Measurements from ENCODE around the gene DAP3.

Gene DAP3

DNA sequence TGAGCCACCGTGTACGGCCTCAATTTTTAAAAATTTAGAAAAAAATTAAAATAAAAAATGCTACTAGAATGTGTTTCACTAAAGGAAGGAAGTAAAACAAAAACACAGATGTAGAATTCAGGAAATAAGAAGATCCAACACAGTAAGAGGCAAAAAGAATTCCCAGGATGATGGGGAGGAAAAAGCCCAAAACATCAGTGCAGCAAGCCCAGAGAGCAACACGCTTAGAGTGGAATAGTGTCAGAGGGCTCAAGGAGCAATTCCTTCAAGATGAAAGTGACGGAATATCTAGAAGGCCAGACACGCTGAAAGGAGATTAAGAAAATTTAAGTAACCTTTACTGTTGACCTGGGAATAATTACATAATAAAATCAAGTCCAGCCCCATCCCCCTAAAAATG lies 80.4 kb downstream of the DAP3 start:
- no peaks in the 10 kb centered on the region for H3K27me3 ChIP-seq (ENCODE audit: control insufficient read depth, insufficient read depth, low read length)
- no peaks in the 10 kb centered on the region for H3K36me3 ChIP-seq (ENCODE audit: control insufficient read depth, insufficient read depth, low read length)
- no peaks in the 10 kb centered on the region for H3K79me2 ChIP-seq
- H3K4me1 ChIP-seq: no peaks in the 10 kb centered on the region
- no peak overlapping the region for H3K9ac ChIP-seq
- no peaks in the 10 kb centered on the region for H3K9me3 ChIP-seq (ENCODE audit: control insufficient read depth, low read length)
- H2AFZ ChIP-seq: no peak overlapping the region
- H3K4me2 ChIP-seq (ENCODE audit: low read length): no peak overlapping the region
- no peak for TF ChIP-seq CTCF (IDR thresholded peaks at IDR 0.05)
- no peak overlapping the region for H3K27ac ChIP-seq
- H3K4me3 ChIP-seq (ENCODE audit: low read depth, low read length): no peak overlapping the region

- Histone ChIP-seq H3K36me3 (ENCODE audit: control insufficient read depth, insufficient read depth, low read length) (no peaks in the 10 kb centered on the region), H3K9me3 (ENCODE audit: control insufficient read depth, low read length) (no peaks in the 10 kb centered on the region), H3K9ac (no peak overlapping the region), H3K27ac (no peak overlapping the region), H3K4me2 (ENCODE audit: low read length) (no peak overlapping the region), H3K27me3 (ENCODE audit: control insufficient read depth, insufficient read depth, low read length) (no peaks in the 10 kb centered on the region), H3K4me3 (ENCODE audit: low read depth, low read length) (no peak overlapping the region), H3K4me1 (no peaks in the 10 kb centered on the region), H2AFZ (no peak overlapping the region), H3K79me2 (no peaks in the 10 kb centered on the region)
- no peak for TF ChIP-seq CTCF (IDR thresholded peaks at IDR 0.05)
These were observed 84.3 kb downstream of the DAP3 start for GRCh38 chr1:155773221-155773620.

DNA sequence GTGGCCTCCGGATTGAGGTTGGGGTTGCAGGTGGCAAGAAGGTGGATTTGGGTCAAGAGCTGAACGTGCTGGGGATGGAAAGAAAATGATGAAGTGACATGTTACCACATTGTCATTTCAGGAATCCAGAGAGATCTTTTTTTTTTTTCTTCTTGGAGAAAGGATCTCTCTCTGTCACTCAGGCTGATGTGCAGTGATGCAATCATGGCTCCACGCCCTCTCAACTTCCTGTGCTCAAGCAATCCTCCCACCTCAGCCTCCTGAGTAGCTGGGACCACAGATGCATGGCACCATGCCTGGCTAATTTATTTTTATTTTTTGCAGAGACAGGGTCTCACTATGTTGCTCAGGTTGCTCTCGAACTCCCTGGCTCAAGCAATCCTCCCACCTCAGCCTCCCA lies 87.5 kb downstream of the DAP3 start:
- H3K9ac ChIP-seq: no peak overlapping the region
- no peaks in the 10 kb centered on the region for H3K79me2 ChIP-seq
- H3K27me3 ChIP-seq (ENCODE audit: control insufficient read depth, insufficient read depth, low read length): no peaks in the 10 kb centered on the region
- no peak overlapping the region for H3K4me2 ChIP-seq (ENCODE audit: low read length)
- no peaks in the 10 kb centered on the region for H3K36me3 ChIP-seq (ENCODE audit: control insufficient read depth, insufficient read depth, low read length)
- H3K27ac ChIP-seq: no peak overlapping the region
- no peak overlapping the region for H3K4me3 ChIP-seq (ENCODE audit: low read depth, low read length)
- H3K4me1 ChIP-seq: no peaks in the 10 kb centered on the region
- no peak for TF ChIP-seq CTCF (IDR thresholded peaks at IDR 0.05)
- H3K9me3 ChIP-seq (ENCODE audit: control insufficient read depth, low read length): no peaks in the 10 kb centered on the region
- H2AFZ ChIP-seq: no peak overlapping the region

DNA sequence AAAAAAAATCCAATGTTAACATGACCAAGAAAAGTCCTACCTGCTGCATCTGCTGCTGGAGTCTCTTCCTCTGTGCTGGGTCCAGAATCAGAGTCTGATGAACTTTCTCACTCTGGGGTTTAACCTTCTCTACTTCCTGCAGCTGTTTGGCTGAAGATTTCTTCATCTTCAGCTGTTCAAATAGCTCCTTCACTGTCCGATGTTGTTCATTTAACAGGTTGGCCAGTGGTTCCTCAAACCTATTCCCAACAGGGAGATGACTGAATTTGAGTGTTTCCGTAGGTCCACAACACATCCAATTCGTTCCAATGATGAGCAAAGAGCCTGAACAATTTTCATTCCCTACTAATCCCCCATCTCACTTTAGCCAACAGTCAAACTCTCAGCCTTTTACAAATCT lies 88.7 kb downstream of the DAP3 start:
- no peak overlapping the region for H3K4me3 ChIP-seq (ENCODE audit: low read depth, low read length)
- no peak overlapping the region for H3K9ac ChIP-seq
- H3K4me2 ChIP-seq (ENCODE audit: low read length): no peak overlapping the region
- TF ChIP-seq CTCF (IDR thresholded peaks at IDR 0.05): no peak
- no peaks in the 10 kb centered on the region for H3K9me3 ChIP-seq (ENCODE audit: control insufficient read depth, low read length)
- no peaks in the 10 kb centered on the region for H3K4me1 ChIP-seq
- H3K27ac ChIP-seq: no peak overlapping the region
- H2AFZ ChIP-seq: no peak overlapping the region
- no peaks in the 10 kb centered on the region for H3K79me2 ChIP-seq
- no peaks in the 10 kb centered on the region for H3K27me3 ChIP-seq (ENCODE audit: control insufficient read depth, insufficient read depth, low read length)
- H3K36me3 ChIP-seq (ENCODE audit: control insufficient read depth, insufficient read depth, low read length): no peaks in the 10 kb centered on the region

Measured in parathyroid adenoma (tissue), 2 donors.